GM12878 (cell line): Measurements from ENCODE around the gene NUMA1. TPM values are rescaled to one million over a fixed set of nuclear protein-coding genes. Genes with fewer than 3 reads are reported as not detected.

Experiments used
- ATAC-seq: fragments of 200-7000 bp; cut with Tn5 transposase; 3 replicates; pipeline ENCODE4 v1.9.1; 2020; ENCODE audit warnings: mild to moderate bottlenecking, moderate library complexity
- BruUV-seq: library from RNA; stranded (reverse); fragments of 400-500 nt; replicated peaks from 2 replicates; lab custom pipeline; 2021; lab: Mats Ljungman, UMichigan
- CTCF ChIA-PET: fragments of 300-600 bp; sonication (Branson Sonifier 250); formaldehyde crosslinking; extraction: SDS; loops from one replicate; lab custom pipeline; 2021; ENCODE audit warnings: inconsistent platforms; lab: Yijun Ruan, JAX
- POLR2A ChIA-PET: fragments of 350-600 bp; formaldehyde crosslinking; extraction: SDS; loops from one replicate; lab custom pipeline; 2021; ENCODE audit warnings: inconsistent platforms; lab: Charles Lee
- RAD21 ChIA-PET: fragments of 300-600 bp; sonication (Branson Sonifier 250); formaldehyde crosslinking; loops from one replicate; lab custom pipeline; 2023; ENCODE audit warnings: antibody characterized with exemption; ENCODE audit not compliant: unreplicated experiment; lab: Charles Lee
- SMC1A ChIA-PET: fragments of 300-600 bp; sonication (Branson Sonifier 250); formaldehyde crosslinking; loops from one replicate; lab custom pipeline; 2023; ENCODE audit not compliant: unreplicated experiment, uncharacterized antibody; lab: Charles Lee
- DNase-seq: peaks from one replicate; pipeline ENCODE4 v3.0.0-alpha.2; 2011; ENCODE audit warnings: low read depth, low spot score
- FAIRE-seq: peaks from 3 replicates; lab custom pipeline; 2011; peaks lifted over from hg19 to GRCh38; lab: Jason Lieb, UNC
- H2AFZ ChIP-seq: 2 replicates; pipeline ENCODE4 v1.6.0; 2011; ENCODE audit warnings: low read depth, low read length, control low read depth; ENCODE audit not compliant: control insufficient read depth
- H3K27ac ChIP-seq: 2 replicates; pipeline ENCODE4 v1.5.1; 2011; ENCODE audit warnings: control low read depth; ENCODE audit not compliant: control insufficient read depth, insufficient read depth
- H3K27me3 ChIP-seq, 2 experiments: replicated peaks in 1 of 2; 2 replicates each; pipeline versions ENCODE4 v1.6.0 to v1.6.1; 2011; ENCODE audit warnings: low read length in 1 of 2; ENCODE audit not compliant: control insufficient read depth in 2 of 2, insufficient read depth in 2 of 2
- H3K36me3 ChIP-seq, 2 experiments: 2 replicates each; pipeline ENCODE4 v1.5.1; 2011; ENCODE audit warnings: low read length in 1 of 2; ENCODE audit not compliant: control insufficient read depth in 2 of 2, insufficient read depth in 2 of 2
- H3K4me1 ChIP-seq: 2 replicates; pipeline ENCODE4 v1.6.1; 2011; ENCODE audit warnings: mild to moderate bottlenecking, low read length, moderate library complexity, mixed read lengths; ENCODE audit not compliant: control insufficient read depth, insufficient read depth
- H3K4me2 ChIP-seq: 2 replicates; pipeline ENCODE4 v1.6.0; 2011; ENCODE audit warnings: control low read depth; ENCODE audit not compliant: control insufficient read depth, insufficient read depth
- H3K4me3 ChIP-seq: fragments of 200-600 bp; sonication (generic); 2 replicates; pipeline ENCODE4 v1.5.1; 2016
- H3K79me2 ChIP-seq: 2 replicates; pipeline ENCODE4 v1.6.0; 2011; ENCODE audit warnings: low read length; ENCODE audit not compliant: control insufficient read depth, insufficient read depth
- H3K9ac ChIP-seq: 2 replicates; pipeline ENCODE4 v1.8.0; 2011; ENCODE audit warnings: low read length, control low read depth, mixed read lengths; ENCODE audit not compliant: control insufficient read depth, insufficient read depth
- H3K9me3 ChIP-seq: replicated peaks from 3 replicates; pipeline ENCODE4 v1.5.1; 2011; ENCODE audit warnings: mild to moderate bottlenecking, low read length; ENCODE audit not compliant: control insufficient read depth, insufficient read depth
- H4K20me1 ChIP-seq: 2 replicates; pipeline ENCODE4 v1.6.0; 2011; ENCODE audit not compliant: control insufficient read depth, insufficient read depth
- CHD2 ChIP-seq: IDR thresholded peaks from 2 replicates; pipeline ENCODE4 v1.6.1; 2011; ENCODE audit warnings: low read depth, low read length, improper control_type of control experiment, borderline replicate concordance
- DPF2 ChIP-seq: fragments of 450-650 bp; IDR thresholded peaks from 2 replicates; pipeline ENCODE4 v1.6.1; 2017; ENCODE audit warnings: mild to moderate bottlenecking
- EED ChIP-seq: sonication (generic); IDR thresholded peaks from 2 replicates; pipeline ENCODE4 v1.6.1; 2016; ENCODE audit warnings: antibody characterized with exemption, low read depth
- FOXM1 ChIP-seq: IDR thresholded peaks from 2 replicates; pipeline ENCODE4 v1.6.1; 2012; ENCODE audit warnings: low read depth, mild to moderate bottlenecking, inconsistent platforms, low read length, moderate library complexity
- GATAD2B ChIP-seq: fragments of 450-650 bp; conservative IDR thresholded peaks from 2 replicates; pipeline ENCODE4 v1.6.1; 2017; ENCODE audit warnings: low read depth, mild to moderate bottlenecking, moderate library complexity
- IRF4 ChIP-seq: IDR thresholded peaks from 2 replicates; pipeline ENCODE4 v1.6.1; 2011; ENCODE audit warnings: low read depth, low read length
- JUNB ChIP-seq: IDR thresholded peaks from 2 replicates; pipeline ENCODE4 v1.6.1; 2016; ENCODE audit warnings: antibody characterized with exemption, mild to moderate bottlenecking
- LARP7 ChIP-seq: fragments of 450-650 bp; IDR thresholded peaks from 2 replicates; pipeline ENCODE4 v1.6.1; 2017; ENCODE audit warnings: mild to moderate bottlenecking
- PKNOX1 ChIP-seq: fragments of 450-650 bp; IDR thresholded peaks from 2 replicates; pipeline ENCODE4 v1.6.1; 2016; ENCODE audit warnings: mild to moderate bottlenecking
- POLR2AphosphoS2 ChIP-seq: IDR thresholded peaks from 2 replicates; pipeline ENCODE4 v1.6.1; 2011; ENCODE audit warnings: low read depth, mild to moderate bottlenecking, low read length, improper control_type of control experiment, moderate library complexity
- RUNX3 ChIP-seq: IDR thresholded peaks from 2 replicates; pipeline ENCODE4 v1.6.1; 2012; ENCODE audit warnings: low read length, inconsistent platforms
- SIN3A ChIP-seq: IDR thresholded peaks from 2 replicates; pipeline ENCODE4 v1.6.1; 2012; ENCODE audit warnings: low read depth, low read length, improper control_type of control experiment
- SMARCA5 ChIP-seq: fragments of 450-650 bp; IDR thresholded peaks from 2 replicates; pipeline ENCODE4 v1.6.1; 2017; ENCODE audit warnings: mild to moderate bottlenecking
- SPI1 ChIP-seq: IDR thresholded peaks from 2 replicates; pipeline ENCODE4 v1.6.1; 2011; ENCODE audit warnings: low read depth, mild to moderate bottlenecking, low read length, moderate library complexity, borderline replicate concordance; ENCODE audit not compliant: insufficient read depth
- SREBF2 ChIP-seq: IDR thresholded peaks from 2 replicates; pipeline ENCODE4 v1.6.1; 2012; ENCODE audit warnings: mild to moderate bottlenecking, low read length
- SUZ12 ChIP-seq: fragments of 200-600 bp; sonication (generic); IDR thresholded peaks from one replicate; pipeline ENCODE4 v1.6.1; 2018; ENCODE audit warnings: antibody characterized with exemption, mild to moderate bottlenecking; ENCODE audit not compliant: unreplicated experiment
- TCF3 ChIP-seq: IDR thresholded peaks from 2 replicates; pipeline ENCODE4 v1.6.1; 2012; ENCODE audit warnings: low read depth, mild to moderate bottlenecking, low read length, borderline replicate concordance; ENCODE audit not compliant: insufficient read depth
- ZSCAN29 ChIP-seq: fragments of 450-650 bp; IDR thresholded peaks from 2 replicates; pipeline ENCODE4 v1.6.1; 2017; ENCODE audit warnings: mild to moderate bottlenecking, moderate library complexity
- WGBS: methylation state at CpG from one replicate; pipeline ENCODE4 v1.1.6; 2016; ENCODE audit warnings: low lambda C conversion rate; ENCODE audit not compliant: insufficient replicate concordance, insufficient coverage; ENCODE audit errors: missing lambda C conversion rate; 5-methylcytosine and 5-hydroxymethylcytosine counted together
- in situ Hi-C: fragments of 300-500 bp; cut with MboI; formaldehyde crosslinking; loops from 9 replicates; pipeline ENCODE4 v1.14.3; 2018; ENCODE audit warnings: mixed read lengths
- intact Hi-C: fragments of 100-400 bp; cut with micrococcal nuclease; formaldehyde crosslinking; loops from one replicate; pipeline ENCODE4 v1.14.2; 2022; ENCODE audit not compliant: unreplicated experiment
- polyA plus RNA-seq, 11 experiments: library from polyadenylated mRNA; depleted of rRNA in 4 of 11; unstranded in 6 of 11; stranded (reverse) in 5 of 11; fragments of >200 nt; fragmentation: Nextera tagmentation in 4 of 11; fragmentation: Illumina TruSeq in 1 of 11; extraction: Ambion mirVana in 4 of 11; extraction: Trizol in 1 of 11; gene quantifications; 1 replicate in 1 of 11; 2 replicates in 10 of 11; pipeline versions ENCODE4 v1.2.1 to v1.2.3, GENCODE V29; 2011 to 2016; ENCODE audit warnings: inconsistent platforms in 2 of 11, missing spikeins in 2 of 11, low read depth in 1 of 11
- total RNA-seq, 4 experiments: library from RNA; depleted of rRNA in 3 of 4; stranded (reverse); fragments of >200 nt in 3 of 4; fragmentation: Illumina TruSeq in 1 of 4; extraction: Trizol in 1 of 4; gene quantifications; 2 replicates each; pipeline versions ENCODE4 v1.2.1 to v1.2.3, GENCODE V29; 2013 to 2021
- TF ChIP-seq, protein P1 (sequence below): IDR thresholded peaks from 2 replicates; pipeline ENCODE4 v1.6.1; 2011; ENCODE audit warnings: low read depth, mild to moderate bottlenecking, low read length, moderate library complexity, borderline replicate concordance; ENCODE audit errors: extremely low read depth
- TF ChIP-seq, protein P2 (sequence below): fragments of 450-650 bp; IDR thresholded peaks from 2 replicates; pipeline ENCODE4 v1.6.1; 2017; ENCODE audit warnings: low read depth, mild to moderate bottlenecking, moderate library complexity

NUMA1 gene
- total and polyA plus RNA-seq, 10 of the 15 experiments (the other 5 are each of a cell fraction or from before 2014, with no cell fraction given) = 5.5 to 111 (median 61.0) TPM

- H3K27me3 ChIP-seq = no peaks in the 10 kb centered on the region
- intact Hi-C loops = no loop called here
- no peak overlapping the region for H3K4me3 ChIP-seq
- in situ Hi-C loops = loop anchor here (5.0 kb wide), 2 partner anchors 119 to 409 kb away; partner anchors contain the start of gene CLPB
- SMC1A ChIA-PET = interaction anchor here (0.9 to 13.4 kb wide), 6 partner anchors 8 to 122 kb away, joined by 4 to 245 read pairs (median 22); partner anchors contain the start of gene LAMTOR1
- CTCF ChIA-PET = interaction anchor here (1.0 to 18.1 kb wide), 7 partner anchors 10 to 121 kb away, joined by 3 to 416 read pairs (median 63); partner anchors contain the start of gene LAMTOR1
- ATAC-seq = no peak
- no peak overlapping the region for H3K4me2 ChIP-seq
- WGBS = 80% methylated on average over 4 of the region's 4 CpGs
- H3K27ac ChIP-seq = no peak overlapping the region
- BruUV-seq = no TSS peak
- no peak for DNase-seq
- no peaks in the 10 kb centered on the region for H3K4me1 ChIP-seq
- POLR2A ChIA-PET = no interaction called here
- RAD21 ChIA-PET = interaction anchor here (1.1 to 7.3 kb wide), 3 partner anchors 46 to 408 kb away, joined by 4 to 112 read pairs (median 5); no protein-coding TSS in a partner anchor
- H3K36me3 ChIP-seq = peaks cover 42 to 52% of the 10 kb centered on the region in 2 experiments
- H2AFZ ChIP-seq = no peak overlapping the region
- H3K9ac ChIP-seq = no peak overlapping the region
- H4K20me1 ChIP-seq = no peaks in the 10 kb centered on the region; the same call in 1 of the 2 replicates
- TF ChIP-seq SIN3A (no peak), SPI1 (no peak), POLR2AphosphoS2 (no peak), SMARCA5 (no peak), CHD2 (no peak), TCF3 (no peak), LARP7 (no peak), SREBF2 (no peak), RUNX3 (no peak), JUNB (no peak), DPF2 (no peak), SUZ12 (no peak), GATAD2B (no peak), EED (no peak), FOXM1 (no peak), PKNOX1 (no peak), IRF4 (no peak), ZSCAN29 (no peak)
- TF ChIP-seq, protein P1, sequence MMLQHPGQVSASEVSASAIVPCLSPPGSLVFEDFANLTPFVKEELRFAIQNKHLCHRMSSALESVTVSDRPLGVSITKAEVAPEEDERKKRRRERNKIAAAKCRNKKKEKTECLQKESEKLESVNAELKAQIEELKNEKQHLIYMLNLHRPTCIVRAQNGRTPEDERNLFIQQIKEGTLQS = no peak
- TF ChIP-seq, protein P2, sequence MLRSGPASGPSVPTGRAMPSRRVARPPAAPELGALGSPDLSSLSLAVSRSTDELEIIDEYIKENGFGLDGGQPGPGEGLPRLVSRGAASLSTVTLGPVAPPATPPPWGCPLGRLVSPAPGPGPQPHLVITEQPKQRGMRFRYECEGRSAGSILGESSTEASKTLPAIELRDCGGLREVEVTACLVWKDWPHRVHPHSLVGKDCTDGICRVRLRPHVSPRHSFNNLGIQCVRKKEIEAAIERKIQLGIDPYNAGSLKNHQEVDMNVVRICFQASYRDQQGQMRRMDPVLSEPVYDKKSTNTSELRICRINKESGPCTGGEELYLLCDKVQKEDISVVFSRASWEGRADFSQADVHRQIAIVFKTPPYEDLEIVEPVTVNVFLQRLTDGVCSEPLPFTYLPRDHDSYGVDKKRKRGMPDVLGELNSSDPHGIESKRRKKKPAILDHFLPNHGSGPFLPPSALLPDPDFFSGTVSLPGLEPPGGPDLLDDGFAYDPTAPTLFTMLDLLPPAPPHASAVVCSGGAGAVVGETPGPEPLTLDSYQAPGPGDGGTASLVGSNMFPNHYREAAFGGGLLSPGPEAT = no peak
- H3K9me3 ChIP-seq = no peaks in the 10 kb centered on the region
- no peaks in the 10 kb centered on the region; the same call in 1 of the 2 replicates for H3K79me2 ChIP-seq
- no peak for FAIRE-seq
These were observed 57.0 kb downstream of the NUMA1 start for GRCh38 chr11:72023335-72023734.
